Lower lobe of right lung (tissue), 2 donors: ENCODE results near the gene ERVK3-1. TPM values are rescaled to one million over a fixed set of nuclear protein-coding genes. Genes with fewer than 3 reads are reported as not detected.

Experiments used
- ATAC-seq, 2 donors: fragments of 200-7000 bp; cut with Tn5 transposase; one replicate each; pipeline ENCODE4 v1.9.1; 2020 to 2022; ENCODE audit warnings: mild to moderate bottlenecking in 2 of 2, moderate library complexity in 2 of 2
- DNase-seq: peaks from one replicate; pipeline ENCODE4 v3.0.0-alpha.2; 2020
- H3K27ac ChIP-seq: fragments of 200-600 bp; one replicate; pipeline ENCODE4 v1.8.0; 2022
- H3K27me3 ChIP-seq: fragments of 200-600 bp; one replicate; pipeline ENCODE4 v1.8.0; 2022; ENCODE audit warnings: low read depth
- H3K36me3 ChIP-seq: fragments of 200-600 bp; one replicate; pipeline ENCODE4 v1.8.0; 2022; ENCODE audit warnings: mild to moderate bottlenecking
- H3K4me1 ChIP-seq: fragments of 200-600 bp; one replicate; pipeline ENCODE4 v1.8.0; 2022
- H3K4me3 ChIP-seq: fragments of 200-600 bp; one replicate; pipeline ENCODE4 v1.8.0; 2022; ENCODE audit warnings: mild to moderate bottlenecking
- H3K9me3 ChIP-seq: fragments of 200-600 bp; one replicate; pipeline ENCODE4 v1.8.0; 2022
- CTCF ChIP-seq: fragments of 200-600 bp; IDR thresholded peaks from one replicate; pipeline ENCODE4 v1.8.0; 2022; ENCODE audit warnings: antibody characterized with exemption, mild to moderate bottlenecking
- intact Hi-C: fragments of 100-400 bp; cut with DNase I; formaldehyde crosslinking; loops from one replicate; pipeline ENCODE4 v1.11.0; 2022
- total RNA-seq: library from RNA; stranded (reverse); fragmentation: NEBNext Ultra II Directional; extraction: Animal tissue kit (Norgen Biotek cat#: 25700); gene quantifications from one replicate; pipeline ENCODE4 v1.2.1, GENCODE V29; 2021
- donor health status: DM: no; HTN: yes; CAD: no; lungs with severe emphysema.

Gene ERVK3-1
- total RNA-seq, 1 donor from 2014 or later, result 31.6 TPM

GRCh38 chr19:58354478-58355030, 49.4 kb downstream of the ERVK3-1 start:
- Histone ChIP-seq H3K27ac (no peak overlapping the region), H3K9me3 (no peaks in the 10 kb centered on the region), H3K4me3 (no peak overlapping the region), H3K4me1 (peaks cover 30% of the 10 kb centered on the region), H3K27me3 (peaks cover 40% of the 10 kb centered on the region), H3K36me3 (peaks cover 5% of the 10 kb centered on the region)
- DNase-seq (no peak), ATAC-seq (no peak)
- no peak for TF ChIP-seq CTCF
- intact Hi-C loops, result no loop called here

- Histone ChIP-seq H3K27ac (no peak overlapping the region), H3K4me1 (peaks cover 22% of the 10 kb centered on the region), H3K36me3 (peaks cover 3% of the 10 kb centered on the region), H3K27me3 (peaks cover 32% of the 10 kb centered on the region), H3K9me3 (no peaks in the 10 kb centered on the region), H3K4me3 (no peak overlapping the region)
- ATAC-seq (no peak), DNase-seq (peak; percentile 10)
- TF ChIP-seq CTCF, result no peak
- intact Hi-C loops, result no loop called here
Measured at GRCh38 chr19:58355215-58355796, 50.1 kb downstream of the ERVK3-1 start.

- H3K27ac ChIP-seq, result no peak overlapping the region
- TF ChIP-seq CTCF, result no peak
- intact Hi-C loops, result no loop called here
- DNase-seq (peak; percentile 45), ATAC-seq (peak; percentile 23 to 25)
- H3K9me3 ChIP-seq, result no peaks in the 10 kb centered on the region
- peaks cover 19% of the 10 kb centered on the region for H3K4me1 ChIP-seq
- peak overlapping the region; percentile 46 for H3K4me3 ChIP-seq
- H3K36me3 ChIP-seq, result no peaks in the 10 kb centered on the region
- H3K27me3 ChIP-seq, result peaks cover 30% of the 10 kb centered on the region
Measured at GRCh38 chr19:58355908-58356765, 51.0 kb downstream of the ERVK3-1 start.

GRCh38 chr19:58356766-58357480, 51.7 kb downstream of the ERVK3-1 start:
- H3K27ac ChIP-seq, result no peak overlapping the region
- no peaks in the 10 kb centered on the region for H3K36me3 ChIP-seq
- H3K4me1 ChIP-seq, result peaks cover 27% of the 10 kb centered on the region
- peak; percentile 41 for DNase-seq
- peak in 1 of 2 donors; percentile 20 for ATAC-seq
- intact Hi-C loops, result no loop called here
- H3K4me3 ChIP-seq, result peak overlapping the region; percentile 46
- H3K9me3 ChIP-seq, result no peaks in the 10 kb centered on the region
- TF ChIP-seq CTCF, result no peak
- peaks cover 30% of the 10 kb centered on the region for H3K27me3 ChIP-seq

DNA sequence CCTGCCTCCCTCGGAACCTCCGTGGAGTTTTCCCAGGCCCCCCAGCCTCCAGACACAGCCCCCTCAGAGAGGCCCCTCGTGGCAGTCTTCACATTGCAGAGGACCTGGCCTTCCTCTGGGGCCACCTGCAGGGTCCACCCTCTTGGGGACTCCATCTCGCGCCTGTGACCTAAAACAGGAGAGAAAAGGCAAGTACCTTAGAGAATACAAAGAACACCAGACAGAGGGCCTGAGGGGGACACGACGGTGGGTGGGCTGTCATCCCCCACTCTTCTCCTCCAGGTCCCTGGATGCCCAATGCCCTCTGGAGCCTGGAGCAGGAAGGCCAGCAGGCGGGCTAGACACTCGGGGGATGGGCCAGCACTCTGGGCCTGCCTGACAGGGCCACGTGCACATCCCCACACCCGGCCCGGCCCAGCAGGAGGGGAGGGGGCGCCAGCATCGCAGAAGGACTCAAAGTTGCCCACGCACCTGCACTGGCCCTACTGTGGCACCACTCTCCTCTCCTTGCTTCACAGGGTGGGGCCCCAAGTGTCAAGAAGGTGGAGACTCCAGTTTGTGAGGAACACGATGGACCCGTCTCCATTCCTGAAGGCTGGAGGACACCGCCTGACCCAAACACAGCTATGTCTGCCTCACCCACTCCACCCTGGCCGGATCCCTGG, 52.4 kb downstream of the ERVK3-1 start:
- intact Hi-C loops, result no loop called here
- H3K36me3 ChIP-seq, result no peaks in the 10 kb centered on the region
- H3K27ac ChIP-seq, result no peak overlapping the region
- H3K9me3 ChIP-seq, result no peaks in the 10 kb centered on the region
- peaks cover 25% of the 10 kb centered on the region for H3K27me3 ChIP-seq
- ATAC-seq, result no peak
- peak; percentile 39 for DNase-seq
- H3K4me1 ChIP-seq, result peaks cover 28% of the 10 kb centered on the region
- no peak for TF ChIP-seq CTCF
- no peak overlapping the region for H3K4me3 ChIP-seq
